D721Med (cell line): Measurements from ENCODE around the gene PPM1H.
A peak's percentile ranks its signal among the peaks of the same experiment; 100 is the strongest.

Experiments used
- DNase-seq: peaks from one replicate; pipeline ENCODE4 v3.0.0; 2011; ENCODE audit warnings: low spot score; ENCODE audit not compliant: insufficient read length
- FAIRE-seq: peaks from 2 replicates; lab custom pipeline; 2011; peaks lifted over from hg19 to GRCh38; lab: Jason Lieb, UNC
- TF ChIP-seq, protein P1 (sequence below): IDR thresholded peaks from 2 replicates; pipeline ENCODE4 v1.5.1; 2012; ENCODE audit warnings: mild to moderate bottlenecking, control low read depth; ENCODE audit not compliant: insufficient read depth; ENCODE audit errors: missing control alignments

The PPM1H gene

DNA sequence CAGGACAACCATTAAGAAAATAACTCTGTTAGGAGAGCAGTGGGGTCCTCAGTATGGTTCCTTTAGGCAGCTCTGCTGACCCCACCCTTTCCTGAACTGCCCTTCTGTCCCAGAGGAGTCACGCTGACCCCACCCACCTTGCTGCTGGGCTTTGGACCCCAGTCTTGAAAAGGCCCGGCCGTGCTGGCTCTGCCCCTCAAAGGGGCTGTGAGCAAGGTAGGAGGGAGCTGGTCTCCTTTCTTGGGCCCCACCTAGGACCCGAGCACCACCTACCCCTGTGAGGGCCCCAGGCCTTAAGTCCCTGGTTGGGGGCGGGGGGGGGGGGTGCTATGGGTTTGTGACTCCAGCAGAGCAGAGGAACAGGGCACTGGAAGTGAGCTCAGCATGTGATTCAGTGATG is 297.3 kb downstream of the PPM1H start:
- TF ChIP-seq, protein P1, sequence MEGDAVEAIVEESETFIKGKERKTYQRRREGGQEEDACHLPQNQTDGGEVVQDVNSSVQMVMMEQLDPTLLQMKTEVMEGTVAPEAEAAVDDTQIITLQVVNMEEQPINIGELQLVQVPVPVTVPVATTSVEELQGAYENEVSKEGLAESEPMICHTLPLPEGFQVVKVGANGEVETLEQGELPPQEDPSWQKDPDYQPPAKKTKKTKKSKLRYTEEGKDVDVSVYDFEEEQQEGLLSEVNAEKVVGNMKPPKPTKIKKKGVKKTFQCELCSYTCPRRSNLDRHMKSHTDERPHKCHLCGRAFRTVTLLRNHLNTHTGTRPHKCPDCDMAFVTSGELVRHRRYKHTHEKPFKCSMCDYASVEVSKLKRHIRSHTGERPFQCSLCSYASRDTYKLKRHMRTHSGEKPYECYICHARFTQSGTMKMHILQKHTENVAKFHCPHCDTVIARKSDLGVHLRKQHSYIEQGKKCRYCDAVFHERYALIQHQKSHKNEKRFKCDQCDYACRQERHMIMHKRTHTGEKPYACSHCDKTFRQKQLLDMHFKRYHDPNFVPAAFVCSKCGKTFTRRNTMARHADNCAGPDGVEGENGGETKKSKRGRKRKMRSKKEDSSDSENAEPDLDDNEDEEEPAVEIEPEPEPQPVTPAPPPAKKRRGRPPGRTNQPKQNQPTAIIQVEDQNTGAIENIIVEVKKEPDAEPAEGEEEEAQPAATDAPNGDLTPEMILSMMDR: no peak
- DNase-seq (no peak), FAIRE-seq (no peak)

DNA sequence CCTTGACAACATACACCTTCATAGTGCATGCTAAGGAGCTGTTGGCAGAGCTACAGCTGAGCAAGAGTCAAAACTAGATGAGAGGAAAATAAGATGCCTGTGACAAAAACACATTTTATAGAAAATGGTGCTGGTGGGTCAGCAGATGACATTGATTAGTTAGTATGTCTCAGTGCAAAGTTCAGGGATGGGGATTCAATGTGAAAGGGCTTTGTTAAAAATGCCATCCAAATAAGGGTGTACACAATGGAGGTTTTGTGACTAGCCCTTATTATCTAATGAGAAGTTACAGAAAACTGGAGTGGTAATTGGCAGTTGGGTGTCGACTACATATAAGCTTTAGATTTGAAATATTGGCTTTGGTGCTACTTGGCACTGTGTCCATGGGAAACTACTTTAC is 299.3 kb downstream of the PPM1H start:
- TF ChIP-seq, protein P1: no peak
- no peak for DNase-seq
- FAIRE-seq: no peak

DNA sequence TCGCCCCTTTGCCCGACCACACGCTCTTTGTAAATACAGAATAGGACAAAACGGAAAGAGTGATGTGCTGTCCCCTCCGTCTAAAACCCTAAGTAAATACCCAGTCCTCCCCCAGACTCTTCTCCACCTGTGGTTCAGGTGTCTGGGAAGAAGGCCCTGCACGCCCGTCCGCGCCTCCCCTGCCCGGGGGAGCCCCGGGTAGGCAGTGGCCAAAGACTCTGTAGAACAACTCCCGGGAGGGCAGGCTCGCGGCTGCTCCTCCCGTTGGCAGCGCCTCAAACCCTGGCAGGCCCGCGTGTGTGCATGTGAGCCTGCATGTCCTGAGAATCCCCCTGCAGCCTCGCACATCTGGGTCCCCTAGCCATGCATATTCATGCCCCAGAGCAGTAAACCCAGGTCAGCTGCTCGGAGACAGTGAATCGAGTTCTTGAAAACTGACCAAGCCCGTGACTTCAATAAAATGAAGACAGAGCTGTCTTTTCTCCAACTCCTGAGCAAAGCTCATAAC is 302.5 kb downstream of the PPM1H start:
- no peak for FAIRE-seq
- TF ChIP-seq, protein P1: no peak
- no peak for DNase-seq

DNA sequence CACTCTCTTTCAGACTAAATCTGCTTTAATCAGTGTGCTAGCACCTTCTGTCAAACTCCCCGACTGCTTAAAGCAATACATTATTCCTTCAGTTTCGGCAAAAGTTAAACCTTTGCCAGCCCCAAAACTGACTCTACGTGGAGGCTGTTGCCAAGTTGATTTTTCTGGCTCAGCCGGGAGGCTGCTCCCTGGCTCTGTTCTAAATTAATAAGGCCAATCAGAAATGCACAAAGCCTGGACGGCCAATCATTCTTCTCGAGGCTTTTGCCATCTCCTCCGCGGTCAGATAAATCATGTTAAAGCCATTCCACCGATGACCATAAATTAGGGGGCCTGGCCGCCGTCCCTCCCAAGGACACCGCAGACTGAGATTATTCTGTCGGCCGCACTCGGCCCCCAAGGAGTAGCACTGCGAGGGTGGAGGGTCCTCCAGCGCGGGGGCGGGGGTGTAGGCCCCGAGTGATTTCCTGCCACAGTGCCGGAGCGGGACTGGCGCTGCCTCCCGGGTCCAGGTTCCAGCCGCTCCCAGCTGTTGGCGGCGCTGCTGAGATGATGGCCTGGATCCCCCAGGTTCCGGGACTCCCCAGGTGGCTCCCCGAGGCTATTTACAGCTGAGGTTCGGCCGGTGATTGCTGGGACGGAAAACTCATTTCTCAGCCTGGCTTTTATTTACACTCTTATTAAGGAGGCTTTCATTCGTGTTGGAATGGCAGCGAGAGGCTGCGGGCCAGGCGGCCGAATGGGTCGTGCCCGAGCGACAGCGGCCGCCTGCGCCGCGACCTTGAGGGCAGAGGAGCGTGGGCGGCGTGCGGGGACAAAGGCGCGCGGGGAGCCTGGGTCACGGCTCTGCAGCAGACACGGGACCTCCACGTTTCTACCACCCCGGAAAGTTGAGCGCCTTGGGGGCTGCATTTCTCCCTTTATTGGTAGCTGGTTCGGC is 303.2 kb downstream of the PPM1H start:
- FAIRE-seq (no peak), DNase-seq (peak; percentile 52)

DNA sequence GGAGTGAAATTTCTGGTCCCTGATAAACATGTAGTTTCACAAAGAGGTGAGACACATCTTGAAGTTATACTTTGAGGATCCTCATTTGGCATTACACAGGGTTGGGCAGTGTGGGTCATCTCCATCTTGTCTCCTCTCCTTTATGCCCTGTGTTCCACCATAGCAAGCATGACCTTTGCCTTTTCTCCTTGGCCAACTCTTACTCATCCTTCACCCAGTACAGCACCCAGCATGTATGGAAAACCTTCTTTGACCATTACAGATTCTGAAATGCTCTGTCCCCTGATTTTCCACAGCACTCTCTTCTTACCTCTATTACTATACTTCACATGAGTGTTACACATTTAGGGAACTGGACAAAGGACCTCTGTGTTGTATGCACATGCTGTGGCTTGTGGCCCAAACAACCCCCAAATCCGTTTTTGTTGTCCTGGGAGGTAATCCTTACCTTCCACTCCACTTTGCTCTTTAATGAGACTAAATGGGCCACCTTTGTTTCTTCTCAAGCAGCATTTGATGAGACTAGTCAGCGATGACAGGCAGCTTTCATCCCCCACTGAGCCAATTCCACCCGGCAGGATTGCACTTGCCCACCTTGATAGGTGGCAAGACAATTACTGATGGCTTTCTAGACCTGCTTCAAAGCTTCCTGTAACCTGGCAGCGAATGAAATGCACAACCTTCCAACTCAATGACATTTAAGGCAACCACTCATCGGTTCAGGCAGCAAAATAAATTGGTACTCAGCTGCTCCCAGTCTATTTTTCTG is 304.8 kb downstream of the PPM1H start:
- TF ChIP-seq, protein P1: no peak
- DNase-seq: no peak
- FAIRE-seq: no peak

More for the DNA sequence above, 303.2 kb downstream of the PPM1H start:
- TF ChIP-seq, protein P1: no peak

DNA sequence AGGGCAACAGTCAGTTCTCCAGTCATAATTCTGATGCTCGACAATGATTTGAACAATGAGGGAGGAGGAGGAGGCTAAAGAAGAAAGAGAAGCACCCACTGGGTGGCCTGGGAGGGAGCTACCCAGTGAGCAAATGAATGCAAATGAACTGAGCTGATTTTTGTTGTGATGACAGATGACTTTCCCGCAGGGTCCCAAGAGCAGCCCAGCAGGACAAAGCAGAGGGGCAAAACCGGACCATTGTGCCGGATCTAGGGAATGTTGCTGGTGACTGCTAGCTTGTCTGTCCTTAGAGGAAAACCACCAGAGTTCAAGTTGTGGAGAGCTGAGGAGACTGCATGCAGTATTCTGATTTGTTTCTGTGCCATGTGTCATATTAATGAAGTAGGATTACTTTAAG is 305.5 kb downstream of the PPM1H start:
- no peak for DNase-seq
- FAIRE-seq: no peak
- TF ChIP-seq, protein P1: no peak
